Endothelial cell of umbilical vein (primary cell): ENCODE measurements around the gene ANO1.

Experiments used
- CTCF ChIP-seq, 2 donors: IDR thresholded peaks; 1 replicate in 1 of 2; 2 replicates in 1 of 2; pipeline ENCODE4 v1.5.1; 2011; ENCODE audit warnings: low read length in 2 of 2, mild to moderate bottlenecking in 2 of 2, moderate library complexity in 2 of 2, control low read depth in 1 of 2, inconsistent platforms in 1 of 2, low read depth in 1 of 2; ENCODE audit not compliant: insufficient read depth in 1 of 2; ENCODE audit errors: extremely low read depth in 1 of 2
- EZH2 ChIP-seq: IDR thresholded peaks from 2 replicates; pipeline ENCODE4 v1.6.1; 2012; ENCODE audit warnings: borderline replicate concordance, low read depth, mild to moderate bottlenecking, moderate library complexity, low read length, inconsistent platforms; ENCODE audit not compliant: severe bottlenecking
- FOS ChIP-seq: IDR thresholded peaks from 2 replicates; pipeline ENCODE4 v1.6.1; 2011; ENCODE audit warnings: mild to moderate bottlenecking, low read length, moderate library complexity, borderline replicate concordance; ENCODE audit not compliant: insufficient read depth
- GATA2 ChIP-seq: IDR thresholded peaks from 2 replicates; pipeline ENCODE4 v1.7.0; 2011; ENCODE audit warnings: low read depth, mild to moderate bottlenecking, moderate library complexity, mixed read lengths, low read length; ENCODE audit not compliant: insufficient read length, insufficient read depth
- JUN ChIP-seq: IDR thresholded peaks from 2 replicates; pipeline ENCODE4 v1.6.1; 2011; ENCODE audit warnings: borderline replicate concordance, low read depth; ENCODE audit not compliant: insufficient read length, insufficient read depth
- MAX ChIP-seq: IDR thresholded peaks from 2 replicates; pipeline ENCODE4 v1.6.1; 2011; ENCODE audit not compliant: insufficient read depth, insufficient read length
- POLR2A ChIP-seq: IDR thresholded peaks from 2 replicates; pipeline ENCODE4 v1.6.1; 2012; ENCODE audit warnings: low read depth, mild to moderate bottlenecking, control low read depth, low read length
- POLR2AphosphoS5 ChIP-seq: IDR thresholded peaks from 2 replicates; pipeline ENCODE4 v1.6.1; 2012; ENCODE audit warnings: low read depth, mild to moderate bottlenecking, control low read depth, low read length, moderate library complexity; ENCODE audit not compliant: insufficient read depth

GRCh38 chr11:70109006-70109405, 30.9 kb downstream of the ANO1 start:
- TF ChIP-seq EZH2 (no peak), CTCF (IDR thresholded peaks at IDR 0.05; ENCODE audit: extremely low read depth in 1 of 2, insufficient read depth in 1 of 2, low read depth in 1 of 2, low read length in 2 of 2) (no peak), POLR2A (no peak), JUN (no peak), MAX (no peak), FOS (no peak), POLR2AphosphoS5 (no peak), GATA2 (no peak)
